ENCODE data around the gene FREM3.

FREM3 gene

GRCh38 chr4:143699331-143700045 is 987 bp downstream of the FREM3 start:
- no peak for TF ChIP-seq GATA2 (IDR thresholded peaks at IDR 0.05; ENCODE audit: low read depth, low read length)
- TF ChIP-seq GATA3 (IDR thresholded peaks at IDR 0.05; ENCODE audit: low read depth, low read length), result no peak

DNA sequence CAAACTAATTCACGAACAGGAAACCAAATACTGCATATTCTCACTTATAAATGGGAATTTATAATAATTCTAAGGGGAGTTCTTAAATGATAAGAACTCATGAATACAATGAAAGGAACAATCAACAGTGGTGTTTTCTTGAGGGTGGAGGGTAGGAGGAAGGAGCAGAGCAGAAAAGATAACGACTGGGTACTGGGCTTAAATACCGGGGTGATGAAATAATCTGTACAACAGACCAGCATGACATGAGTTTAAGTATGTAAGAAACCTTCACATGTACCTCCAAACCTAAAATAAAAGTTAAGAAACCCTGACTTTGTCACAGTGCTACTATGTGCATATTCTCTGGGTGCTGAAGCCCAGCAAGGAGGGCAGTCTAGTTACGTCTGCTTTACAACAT is 6.6 kb downstream of the FREM3 start:
- TF ChIP-seq GATA3 (IDR thresholded peaks at IDR 0.05; ENCODE audit: low read depth, low read length), result no peak
- TF ChIP-seq GATA2 (IDR thresholded peaks at IDR 0.05; ENCODE audit: low read depth, low read length), result no peak

GRCh38 chr4:143692241-143692640 is 8.2 kb downstream of the FREM3 start:
- no peak for TF ChIP-seq GATA3 (IDR thresholded peaks at IDR 0.05; ENCODE audit: low read depth, low read length)
- no peak for TF ChIP-seq GATA2 (IDR thresholded peaks at IDR 0.05; ENCODE audit: low read depth, low read length)

DNA sequence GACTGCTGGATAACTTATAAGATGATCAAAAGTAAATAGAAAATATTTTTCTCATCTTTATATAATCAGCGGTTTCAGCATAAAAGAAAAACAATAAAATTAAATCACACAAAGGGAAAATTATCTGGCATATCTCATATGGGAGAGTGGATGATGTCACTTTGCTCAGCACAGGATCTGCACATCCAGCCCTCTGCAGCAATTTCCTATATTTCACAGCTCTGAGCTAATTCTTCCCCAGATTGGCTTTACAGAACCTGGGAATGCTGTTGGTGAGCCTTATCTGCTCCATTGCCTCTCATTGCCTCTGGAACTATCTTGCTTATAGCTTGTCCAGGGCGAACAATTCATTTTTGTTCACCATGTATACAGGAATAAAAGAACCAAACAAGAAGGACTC is 21.0 kb downstream of the FREM3 start:
- TF ChIP-seq GATA2 (IDR thresholded peaks at IDR 0.05; ENCODE audit: low read depth, low read length), result peak; percentile 30; the same call in 1 of the 2 replicates
- no peak for TF ChIP-seq GATA3 (IDR thresholded peaks at IDR 0.05; ENCODE audit: low read depth, low read length)

GRCh38 chr4:143668930-143669552 is 31.4 kb downstream of the FREM3 start:
- TF ChIP-seq GATA2 (IDR thresholded peaks at IDR 0.05; ENCODE audit: low read depth, low read length), result no peak
- TF ChIP-seq GATA3 (IDR thresholded peaks at IDR 0.05; ENCODE audit: low read depth, low read length), result no peak

GRCh38 chr4:143667461-143667860 is 33.0 kb downstream of the FREM3 start:
- TF ChIP-seq GATA3 (IDR thresholded peaks at IDR 0.05; ENCODE audit: low read depth, low read length), result no peak
- no peak for TF ChIP-seq GATA2 (IDR thresholded peaks at IDR 0.05; ENCODE audit: low read depth, low read length)

DNA sequence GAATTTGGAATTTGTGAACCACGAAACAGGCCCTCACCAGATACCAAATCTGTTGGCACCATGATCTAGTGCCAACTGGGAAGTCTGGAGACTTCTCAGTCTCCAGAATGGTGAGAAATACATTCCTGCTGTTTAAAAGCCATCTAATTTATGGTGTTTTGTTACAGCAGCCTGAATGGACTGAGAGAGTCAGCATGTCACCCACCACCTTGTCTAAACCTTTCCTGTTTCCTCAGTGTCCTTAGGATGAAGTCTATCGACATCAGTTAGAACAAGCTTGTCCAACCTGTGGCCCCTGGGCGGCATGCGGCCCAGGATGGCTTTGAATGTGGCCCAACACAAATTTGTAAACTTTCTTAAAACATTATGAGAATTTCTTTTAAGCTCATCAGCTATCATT is 42.1 kb downstream of the FREM3 start:
- TF ChIP-seq GATA3 (IDR thresholded peaks at IDR 0.05; ENCODE audit: low read depth, low read length), result no peak
- TF ChIP-seq GATA2 (IDR thresholded peaks at IDR 0.05; ENCODE audit: low read depth, low read length), result no peak

- TF ChIP-seq GATA3 (IDR thresholded peaks at IDR 0.05; ENCODE audit: low read depth, low read length) (no peak), GATA2 (IDR thresholded peaks at IDR 0.05; ENCODE audit: low read depth, low read length) (no peak)
These were observed 45.9 kb downstream of the FREM3 start for GRCh38 chr4:143654571-143654970.

DNA sequence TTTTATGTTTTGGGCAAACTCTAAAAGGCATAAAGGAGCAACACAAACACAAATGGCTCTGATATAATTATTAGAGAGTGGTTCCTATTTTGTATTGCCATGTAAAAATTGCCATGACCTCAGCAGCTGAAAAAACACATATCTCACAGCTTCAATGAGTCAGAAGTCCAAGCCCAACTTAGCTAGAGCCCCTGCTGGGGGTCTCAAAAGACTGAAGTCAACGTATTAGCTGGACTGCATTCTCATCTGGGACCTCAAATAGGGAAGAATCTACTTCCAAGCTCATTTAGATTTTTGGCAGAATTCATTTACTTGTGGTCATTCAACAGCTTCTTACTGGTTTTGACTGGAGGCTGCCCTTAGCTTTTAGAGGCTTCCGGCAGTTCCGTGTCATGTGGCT is 47.4 kb downstream of the FREM3 start:
- TF ChIP-seq GATA2 (IDR thresholded peaks at IDR 0.05; ENCODE audit: low read depth, low read length) (no peak), GATA3 (IDR thresholded peaks at IDR 0.05; ENCODE audit: low read depth, low read length) (no peak)

DNA sequence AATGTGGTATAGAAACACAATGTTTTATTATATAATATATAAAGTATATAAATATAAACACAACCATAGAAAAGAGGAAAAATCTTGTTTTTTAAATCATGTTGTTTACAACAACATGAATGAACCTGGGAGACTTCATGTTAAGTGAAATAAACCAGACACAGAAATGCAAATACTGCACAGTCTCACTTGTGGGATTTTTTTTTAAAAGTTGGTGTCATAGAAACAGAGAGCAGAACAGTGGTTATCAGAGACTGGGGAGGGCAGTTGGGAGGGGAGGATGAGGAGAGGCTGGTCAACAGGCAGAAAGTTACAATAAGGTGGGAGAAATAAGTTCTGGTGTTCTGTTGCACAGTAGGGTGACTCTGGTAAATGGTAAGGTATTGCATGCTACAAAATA is 57.1 kb downstream of the FREM3 start:
- TF ChIP-seq GATA2 (IDR thresholded peaks at IDR 0.05; ENCODE audit: low read depth, low read length) (no peak), GATA3 (IDR thresholded peaks at IDR 0.05; ENCODE audit: low read depth, low read length) (no peak)

- TF ChIP-seq GATA2 (IDR thresholded peaks at IDR 0.05; ENCODE audit: low read depth, low read length) (no peak), GATA3 (IDR thresholded peaks at IDR 0.05; ENCODE audit: low read depth, low read length) (no peak)
These were observed 57.9 kb downstream of the FREM3 start for GRCh38 chr4:143642611-143643010.

DNA sequence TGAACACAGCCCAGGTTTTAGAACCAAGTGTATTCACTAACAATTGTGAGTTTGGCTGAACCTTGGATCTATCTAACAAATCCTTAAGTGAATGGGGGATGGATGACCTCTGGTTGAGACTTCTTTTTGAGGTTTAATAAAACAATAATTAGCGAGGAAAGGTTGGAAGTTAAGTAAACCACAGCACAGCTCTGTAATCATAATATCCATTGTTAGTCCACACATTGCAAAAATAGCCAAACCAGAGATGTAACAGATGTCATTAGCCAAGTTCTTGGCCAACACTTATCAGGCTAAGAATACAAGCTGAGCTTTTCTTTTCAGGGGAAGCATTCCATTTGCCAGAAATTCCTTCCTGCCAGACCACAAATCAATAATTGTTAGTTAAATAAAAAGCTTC is 59.1 kb downstream of the FREM3 start:
- TF ChIP-seq GATA3 (IDR thresholded peaks at IDR 0.05; ENCODE audit: low read depth, low read length) (no peak), GATA2 (IDR thresholded peaks at IDR 0.05; ENCODE audit: low read depth, low read length) (no peak)

DNA sequence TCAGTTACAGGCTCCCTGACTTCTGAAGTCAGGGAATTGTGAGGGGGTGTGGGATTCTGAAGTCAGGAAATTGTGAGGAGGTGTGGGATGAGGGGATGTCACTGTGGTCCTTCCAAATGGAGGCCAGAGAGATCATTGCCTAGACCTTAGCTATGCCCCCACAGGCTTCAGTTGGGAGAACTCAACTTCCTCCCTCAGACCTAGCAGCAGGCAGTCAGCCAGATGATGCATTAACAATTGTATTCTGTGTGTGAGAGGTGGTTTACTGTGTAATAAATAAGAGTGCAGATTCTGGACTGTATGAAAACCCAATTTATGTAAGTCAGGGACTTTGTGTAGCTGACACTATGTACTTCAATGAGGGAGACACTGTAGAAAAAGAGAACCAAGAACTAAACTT is 65.7 kb downstream of the FREM3 start:
- TF ChIP-seq GATA3 (IDR thresholded peaks at IDR 0.05; ENCODE audit: low read depth, low read length) (no peak), GATA2 (IDR thresholded peaks at IDR 0.05; ENCODE audit: low read depth, low read length) (no peak)

- TF ChIP-seq GATA2 (IDR thresholded peaks at IDR 0.05; ENCODE audit: low read depth, low read length), result no peak
- no peak for TF ChIP-seq GATA3 (IDR thresholded peaks at IDR 0.05; ENCODE audit: low read depth, low read length)
These were observed 66.6 kb downstream of the FREM3 start for GRCh38 chr4:143633833-143634232.

Measured in SH-SY5Y (cell line).